Mammary epithelial cell (primary cell): Measurements from ENCODE around the gene IL23R.

Experiments
- CTCF ChIP-seq, 2 donors: IDR thresholded peaks in 1 of 2; conservative IDR thresholded peaks in 1 of 2; 2 replicates each; pipeline ENCODE4 v1.5.1; 2011 to 2012; ENCODE audit warnings: inconsistent platforms in 2 of 2, low read length in 2 of 2, mild to moderate bottlenecking in 2 of 2, control low read depth in 1 of 2, low read depth in 1 of 2; ENCODE audit not compliant: insufficient read depth in 1 of 2; ENCODE audit errors: extremely low read depth in 1 of 2
- EZH2 ChIP-seq: IDR thresholded peaks from 2 replicates; pipeline ENCODE4 v1.6.1; 2012; ENCODE audit warnings: low read length, inconsistent platforms, borderline replicate concordance

GRCh38 chr1:67281244-67281643, 115.0 kb downstream of the IL23R start:
- no peak for TF ChIP-seq EZH2
- TF ChIP-seq CTCF (conservative IDR thresholded peaks at IDR 0.05 in 1 of 2, IDR thresholded peaks at IDR 0.05 in 1 of 2; ENCODE audit: extremely low read depth in 1 of 2, insufficient read depth in 1 of 2, low read depth in 1 of 2, low read length in 2 of 2), result no peak
